ENCODE data around the gene TAS2R4. TPM values are rescaled to one million over a fixed set of nuclear protein-coding genes. Genes with fewer than 3 reads are reported as not detected.

Gene TAS2R4
- total and polyA plus RNA-seq, 2 of the 8 experiments (the other 6 are each of a cell fraction or from before 2014, with no cell fraction given), result 0.88 to 1.3 TPM

GRCh38 chr7:141820067-141820466 lies 43.6 kb downstream of the TAS2R4 start (continued):
- TF ChIP-seq CHD7 (IDR thresholded peaks at IDR 0.05; ENCODE audit: insufficient replicate concordance, low read length), result no peak
- TF ChIP-seq RAD21 (IDR thresholded peaks at IDR 0.05 in 1 of 2, conservative IDR thresholded peaks at IDR 0.05 in 1 of 2; ENCODE audit: low read depth in 2 of 2, low read length in 2 of 2), result no peak
- no peak for TF ChIP-seq E2F6 (IDR thresholded peaks at IDR 0.05)
- TF ChIP-seq JUND (IDR thresholded peaks at IDR 0.05; ENCODE audit: low read length), result no peak
- TF ChIP-seq CREB1 (IDR thresholded peaks at IDR 0.05), result no peak
- no peak for TF ChIP-seq CTBP2 (IDR thresholded peaks at IDR 0.05; ENCODE audit: borderline replicate concordance, insufficient read depth, insufficient read length, low read length)
